Aorta (tissue), 5 donors: ENCODE results near the gene KCNAB2. TPM values are rescaled to one million over a fixed set of nuclear protein-coding genes. Genes with fewer than 3 reads are reported as not detected.

Experiments
- ATAC-seq: fragments of 200-7000 bp; cut with Tn5 transposase; one replicate; pipeline ENCODE4 v1.9.1; 2022; ENCODE audit warnings: moderate library complexity; ENCODE audit not compliant: low FRiP score
- DNase-seq, 2 donors: peaks; one replicate each; pipeline ENCODE4 v3.0.0-alpha.2; 2020
- H3K27ac ChIP-seq, 2 donors: one replicate each; pipeline ENCODE4 v1.5.1; 2013; ENCODE audit warnings: low read length in 2 of 2, mild to moderate bottlenecking in 2 of 2, moderate library complexity in 2 of 2, control low read depth in 1 of 2, inconsistent platforms in 1 of 2, low read depth in 1 of 2
- H3K27me3 ChIP-seq, 2 donors: one replicate each; pipeline ENCODE4 v1.6.1; 2013; ENCODE audit warnings: control low read depth in 1 of 2, low read length in 1 of 2, mild to moderate bottlenecking in 1 of 2, moderate library complexity in 1 of 2; ENCODE audit not compliant: insufficient read depth in 2 of 2, control insufficient read depth in 1 of 2
- H3K36me3 ChIP-seq, 2 donors: one replicate each; pipeline ENCODE4 v1.6.1; 2013; ENCODE audit warnings: control low read depth in 1 of 2, low read length in 1 of 2, mild to moderate bottlenecking in 1 of 2; ENCODE audit not compliant: insufficient read depth in 2 of 2, control insufficient read depth in 1 of 2
- H3K4me1 ChIP-seq, 2 donors: one replicate each; pipeline ENCODE4 v1.6.1; 2013; ENCODE audit warnings: low read length in 2 of 2, control low read depth in 1 of 2, mild to moderate bottlenecking in 1 of 2, moderate library complexity in 1 of 2; ENCODE audit not compliant: insufficient read depth in 2 of 2, control insufficient read depth in 1 of 2
- H3K4me3 ChIP-seq, 2 donors: one replicate each; pipeline ENCODE4 v1.5.1; 2013; ENCODE audit warnings: low read length in 2 of 2, control low read depth in 1 of 2, mild to moderate bottlenecking in 1 of 2
- H3K9me3 ChIP-seq: one replicate; pipeline ENCODE4 v1.6.1; 2013; ENCODE audit warnings: mild to moderate bottlenecking, low read length; ENCODE audit not compliant: control insufficient read depth
- WGBS, 2 donors: extraction: QIAGEN DNeasy Blood & Tissue Kit; methylation state at CpG; one replicate each; pipeline ENCODE4 v1.1.7; 2013; 5-methylcytosine and 5-hydroxymethylcytosine counted together
- intact Hi-C, 2 donors: fragments of 100-400 bp; cut with DNase I; formaldehyde crosslinking; loops; one replicate each; pipeline versions ENCODE4 v1.14.2 to v1.15.0; 2022
- polyA plus RNA-seq, 2 donors: library from polyadenylated mRNA; stranded (reverse); fragments of 200-250 nt; gene quantifications; one replicate each; pipeline ENCODE4 v1.2.3, GENCODE V29; 2013
- total RNA-seq, 2 donors: library from RNA; stranded (reverse); fragmentation: NEBNext Ultra II Directional; extraction: Animal tissue kit (Norgen Biotek cat#: 25700); gene quantifications; one replicate each; pipeline ENCODE4 v1.2.1, GENCODE V29; 2021
- donor health status: healthy with polysubstance abuse.
- donor health status: Bipolar disorder and iron deficiency.
- donor health status: DM: no; HTN: no; CAD: no.
- donor health status: DM: no; HTN: no; CAD: no.
- donor health status: DM: yes; HTN: yes; CAD: no.

KCNAB2 gene
- total and polyA plus RNA-seq, 4 donors: 5.5 to 36.2 (median 11.9) TPM

DNA sequence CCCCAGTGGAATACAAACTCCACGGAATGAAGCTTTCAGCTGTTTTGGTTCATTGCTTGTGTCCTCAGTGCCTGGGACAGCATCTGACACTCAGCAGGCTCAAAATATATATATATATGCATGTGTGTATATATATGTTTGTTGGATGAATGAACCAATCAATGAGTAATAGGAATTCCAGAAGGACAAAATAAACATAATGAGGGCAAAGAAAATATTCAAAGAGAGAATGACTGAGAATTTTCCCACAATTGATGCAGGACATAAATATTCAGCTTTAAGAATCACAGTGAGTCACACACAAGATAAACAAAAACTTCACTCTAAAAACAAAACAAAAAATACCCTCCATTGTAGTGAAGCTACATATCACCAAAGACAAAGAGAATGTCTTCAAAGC lies 70.4 kb downstream of the KCNAB2 start:
- intact Hi-C loops: no loop called here
- H3K27me3 ChIP-seq: no peaks in the 10 kb centered on the region
- no peaks in the 10 kb centered on the region for H3K36me3 ChIP-seq
- ATAC-seq (no peak), DNase-seq (no peak)
- peaks cover 3% of the 10 kb centered on the region for H3K9me3 ChIP-seq
- no peak overlapping the region for H3K4me3 ChIP-seq
- H3K4me1 ChIP-seq: no peaks in the 10 kb centered on the region
- WGBS, 2 donors: 9 to 25% methylated on average over 1 of the region's 1 CpG
- H3K27ac ChIP-seq: no peak overlapping the region

DNA sequence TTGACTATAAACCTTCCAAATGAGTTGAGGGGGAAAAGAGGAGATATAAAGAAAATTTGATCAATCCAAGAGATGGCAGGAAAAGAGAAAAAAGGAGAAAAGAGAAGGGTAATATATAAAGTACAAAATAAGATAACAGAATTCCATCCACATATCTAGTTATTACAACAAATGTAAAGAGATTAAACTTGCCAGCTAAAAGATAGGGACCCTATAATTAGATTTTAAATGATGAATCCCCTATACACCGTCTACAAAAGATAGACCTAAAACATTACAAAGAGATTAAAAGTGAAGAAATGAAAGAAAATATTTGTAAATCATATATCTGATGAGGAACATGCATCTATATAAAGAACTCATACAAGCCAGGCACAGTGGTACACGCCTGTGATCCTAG lies 71.4 kb downstream of the KCNAB2 start:
- Histone ChIP-seq H3K27me3 (no peaks in the 10 kb centered on the region), H3K27ac (no peak overlapping the region), H3K36me3 (no peaks in the 10 kb centered on the region), H3K4me3 (no peak overlapping the region), H3K4me1 (no peaks in the 10 kb centered on the region), H3K9me3 (peaks cover 3% of the 10 kb centered on the region)
- ATAC-seq: no peak
- no peak for DNase-seq
- 83 to 85% methylated on average over 2 of the region's 2 CpGs for WGBS, 2 donors
- intact Hi-C loops: no loop called here

DNA sequence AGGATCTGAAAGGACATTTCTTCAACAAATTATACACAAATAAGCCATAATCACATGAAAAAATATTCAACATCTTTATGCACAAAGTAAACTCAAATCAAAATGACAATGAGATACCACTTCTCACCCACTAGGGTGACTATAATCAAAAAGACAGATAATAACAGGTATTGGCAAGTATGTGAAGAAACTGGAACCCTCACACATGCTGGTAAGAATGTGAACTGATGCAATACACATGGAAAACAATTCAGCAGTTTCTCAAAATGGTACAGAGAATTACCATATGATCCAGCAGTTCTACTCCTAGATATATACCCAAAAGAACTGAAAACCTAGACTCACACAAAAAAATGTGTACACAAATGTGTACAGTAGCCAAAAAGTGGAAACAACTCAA lies 71.9 kb downstream of the KCNAB2 start:
- H3K9me3 ChIP-seq: peaks cover 3% of the 10 kb centered on the region
- ATAC-seq: no peak
- intact Hi-C loops: no loop called here

DNA sequence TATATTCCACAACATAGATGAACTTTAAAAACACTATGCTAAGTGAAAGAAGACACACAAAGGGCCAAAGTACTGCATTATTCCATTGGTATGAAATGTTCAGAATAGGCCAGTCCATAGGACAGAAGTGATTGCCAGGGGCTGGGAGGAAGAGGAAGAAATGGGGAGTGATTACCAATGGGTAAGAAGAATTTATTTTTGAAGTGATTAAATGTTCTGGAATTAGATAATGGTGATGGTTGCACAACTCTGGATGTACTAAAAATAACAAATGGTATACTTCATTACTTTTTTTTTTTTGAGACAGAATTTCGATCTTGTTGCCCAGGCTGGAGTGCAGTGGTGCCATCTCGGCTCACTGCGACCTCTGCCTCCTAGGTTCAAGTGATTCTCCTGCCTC lies 72.7 kb downstream of the KCNAB2 start:
- intact Hi-C loops: no loop called here
- Histone ChIP-seq H3K4me3 (no peak overlapping the region), H3K27me3 (no peaks in the 10 kb centered on the region), H3K27ac (no peak overlapping the region), H3K9me3 (peaks cover 3% of the 10 kb centered on the region), H3K36me3 (no peaks in the 10 kb centered on the region), H3K4me1 (no peaks in the 10 kb centered on the region)
- no peak for DNase-seq
- ATAC-seq: no peak
- 84 to 97% methylated on average over 3 of the region's 3 CpGs for WGBS, 2 donors

More for the DNA sequence above, 71.9 kb downstream of the KCNAB2 start:
- H3K4me3 ChIP-seq: no peak overlapping the region
- DNase-seq: no peak
- H3K27ac ChIP-seq: no peak overlapping the region
- no peaks in the 10 kb centered on the region for H3K27me3 ChIP-seq
- no peaks in the 10 kb centered on the region for H3K36me3 ChIP-seq
- H3K4me1 ChIP-seq: no peaks in the 10 kb centered on the region

DNA sequence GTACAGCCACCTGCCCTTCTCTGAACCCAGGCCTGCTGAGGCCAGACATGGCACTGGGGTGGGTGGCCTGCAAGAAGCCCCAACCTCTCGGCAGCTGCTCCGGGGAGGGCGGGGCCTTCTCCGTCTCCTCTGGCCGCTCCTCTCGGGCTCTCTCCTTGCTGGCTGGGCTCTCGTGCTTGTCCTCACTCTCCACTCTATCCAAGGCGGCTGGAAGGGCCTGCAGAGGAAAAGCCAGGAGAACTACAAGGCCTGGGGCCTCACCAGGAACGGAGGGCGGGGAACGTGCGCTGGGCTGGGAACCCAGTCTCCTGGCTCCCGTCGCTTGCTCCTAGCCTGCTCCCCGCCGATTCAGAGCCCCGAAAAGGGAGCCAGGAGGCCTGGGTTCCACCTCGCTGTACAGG lies 75.3 kb downstream of the KCNAB2 start:
- Histone ChIP-seq H3K9me3 (no peaks in the 10 kb centered on the region), H3K36me3 (no peaks in the 10 kb centered on the region), H3K27me3 (no peaks in the 10 kb centered on the region), H3K4me1 (no peaks in the 10 kb centered on the region), H3K4me3 (no peak overlapping the region), H3K27ac (no peak overlapping the region)
- 88 to 92% methylated on average over 18 of the region's 18 CpGs for WGBS, 2 donors
- ATAC-seq: no peak
- intact Hi-C loops: no loop called here
- peak; percentile 30 to 54 for DNase-seq

DNA sequence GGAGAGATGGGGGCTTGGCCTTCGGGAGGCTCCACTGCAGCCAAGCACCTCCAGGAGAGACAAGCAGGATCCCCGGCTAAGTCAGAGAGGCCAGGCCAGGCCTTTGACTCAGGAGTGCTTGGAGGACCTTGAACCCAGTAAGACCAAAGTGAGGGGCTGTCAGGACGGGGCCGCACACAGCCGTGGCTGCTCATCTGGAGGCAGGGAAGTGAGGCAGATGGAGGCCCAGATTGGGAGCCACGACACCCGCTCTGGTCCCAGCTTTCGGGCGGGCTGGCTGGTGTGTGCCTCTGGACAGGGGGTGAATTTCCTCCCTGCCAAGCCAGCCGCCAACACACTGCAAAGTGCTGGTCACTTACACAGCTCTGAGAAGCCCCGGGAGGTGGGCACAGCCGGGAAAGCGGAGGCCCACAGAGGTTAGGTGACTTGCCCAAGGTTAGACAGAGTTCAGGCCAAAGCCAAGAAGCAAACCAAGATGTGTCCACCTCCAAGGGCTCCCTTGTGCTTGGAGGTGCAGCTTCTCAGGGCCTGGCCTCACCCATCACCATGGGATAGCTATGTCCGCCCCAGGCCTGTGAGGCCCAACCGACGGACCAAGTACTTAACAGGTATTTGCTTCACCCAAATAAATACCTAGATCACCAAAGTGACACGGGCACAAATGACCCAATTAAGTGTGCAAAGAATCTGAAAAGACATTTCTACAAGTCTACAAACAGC lies 76.1 kb downstream of the KCNAB2 start:
- DNase-seq (peak; percentile 40 to 73), ATAC-seq (no peak)
- no peaks in the 10 kb centered on the region for H3K9me3 ChIP-seq
- no peak overlapping the region for H3K4me3 ChIP-seq
- WGBS, 2 donors: 94% methylated on average over 17 of the region's 17 CpGs
- H3K27ac ChIP-seq: no peak overlapping the region
- no peaks in the 10 kb centered on the region for H3K27me3 ChIP-seq
- no peaks in the 10 kb centered on the region for H3K36me3 ChIP-seq
- intact Hi-C loops: no loop called here
- H3K4me1 ChIP-seq: no peaks in the 10 kb centered on the region

DNA sequence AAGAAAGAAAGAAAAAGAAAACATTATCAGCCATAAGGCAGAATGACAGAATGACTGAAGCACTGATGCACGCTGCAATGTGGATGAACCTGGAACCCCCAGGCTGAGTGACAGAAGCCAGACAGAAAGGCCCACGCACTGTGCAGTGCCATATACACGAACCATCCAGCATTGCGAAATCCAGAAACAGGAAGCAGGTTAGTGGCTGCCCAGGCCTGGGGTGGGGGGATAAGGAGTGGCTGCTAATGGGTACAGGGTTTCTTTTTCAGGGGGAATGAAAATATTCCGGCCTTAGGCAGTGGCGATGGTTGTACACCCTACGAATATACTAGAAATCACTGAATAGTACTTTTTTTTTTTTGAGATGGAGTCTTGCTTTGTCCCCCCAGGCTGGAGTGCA lies 77.4 kb downstream of the KCNAB2 start:
- intact Hi-C loops: no loop called here
- DNase-seq (peak; percentile 19 to 27), ATAC-seq (no peak)
- no peaks in the 10 kb centered on the region for H3K36me3 ChIP-seq
- no peaks in the 10 kb centered on the region for H3K4me1 ChIP-seq
- H3K27me3 ChIP-seq: no peaks in the 10 kb centered on the region
- WGBS, 2 donors: 88 to 92% methylated on average over 7 of the region's 7 CpGs
- H3K9me3 ChIP-seq: no peaks in the 10 kb centered on the region
- H3K27ac ChIP-seq: no peak overlapping the region
- no peak overlapping the region for H3K4me3 ChIP-seq

DNA sequence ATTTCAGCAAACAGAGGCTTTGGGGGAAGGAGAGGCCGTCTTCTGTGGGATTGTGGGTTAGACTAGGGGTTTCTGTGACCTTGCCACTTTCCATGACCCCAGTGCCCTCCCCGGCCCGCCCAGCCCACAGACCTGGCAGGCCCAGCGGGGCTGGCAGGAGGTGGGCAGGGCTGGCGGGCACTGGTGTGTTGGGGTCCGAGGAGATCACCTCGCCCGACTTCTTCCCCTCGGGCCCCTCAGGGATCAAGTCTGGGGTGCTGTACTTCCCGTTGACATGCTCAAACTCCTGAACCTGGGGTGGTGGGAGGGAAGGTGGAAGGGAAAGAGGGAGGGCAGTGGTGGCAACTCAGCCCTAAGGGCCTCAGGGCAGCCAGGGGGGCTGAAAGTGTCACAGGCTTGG lies 78.1 kb downstream of the KCNAB2 start:
- Histone ChIP-seq H3K4me1 (no peaks in the 10 kb centered on the region), H3K36me3 (no peaks in the 10 kb centered on the region), H3K27ac (no peak overlapping the region), H3K4me3 (no peak overlapping the region), H3K9me3 (no peaks in the 10 kb centered on the region), H3K27me3 (no peaks in the 10 kb centered on the region)
- 87% methylated on average over 10 of the region's 10 CpGs for WGBS, 2 donors
- DNase-seq: peak; percentile 31 to 53
- intact Hi-C loops: no loop called here
- no peak for ATAC-seq

DNA sequence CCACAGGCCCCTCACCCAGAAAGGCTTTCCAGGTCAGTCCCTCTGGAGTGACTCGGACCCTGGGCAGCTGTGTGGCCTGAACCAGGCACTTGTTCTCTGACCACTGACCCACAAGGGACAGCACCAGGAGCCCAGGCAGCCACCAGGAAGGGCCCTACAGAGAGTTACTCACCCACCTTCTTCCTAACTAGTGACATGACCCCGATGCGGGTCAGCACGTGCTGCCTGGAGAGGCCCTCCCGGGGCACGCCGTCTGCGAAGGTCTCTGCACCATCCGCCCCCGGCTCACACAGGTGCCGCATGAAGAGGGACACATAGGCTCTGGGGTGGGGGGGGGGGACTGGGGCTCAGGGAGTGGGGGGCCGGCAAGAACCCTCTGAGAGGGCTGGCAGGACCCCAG lies 78.7 kb downstream of the KCNAB2 start:
- ATAC-seq (no peak), DNase-seq (peak; percentile 42 to 49)
- no peaks in the 10 kb centered on the region for H3K4me1 ChIP-seq
- H3K36me3 ChIP-seq: no peaks in the 10 kb centered on the region
- H3K27ac ChIP-seq: no peak overlapping the region
- 89% methylated on average over 8 to 12 of the region's 12 CpGs for WGBS, 2 donors
- H3K4me3 ChIP-seq: no peak overlapping the region
- no peaks in the 10 kb centered on the region for H3K9me3 ChIP-seq
- no peaks in the 10 kb centered on the region for H3K27me3 ChIP-seq
- intact Hi-C loops: no loop called here
